GM06990 (cell line): ENCODE measurements around the gene ZFAND3.
"Not testable (repeated sequence)": the region's sequence is repeated elsewhere in the genome, so short reads cannot be mapped to it uniquely, and the experiment has no call there.

ENCODE experiments used
- DNase-seq: peaks from one replicate; pipeline ENCODE4 v3.0.0-alpha.2; 2011; ENCODE audit not compliant: insufficient read length; ENCODE audit errors: extremely low read depth
- H3K27me3 ChIP-seq: replicated peaks from 2 replicates; pipeline ENCODE4 v1.6.0; 2011; ENCODE audit warnings: low read length; ENCODE audit not compliant: control insufficient read depth, insufficient read depth
- H3K36me3 ChIP-seq: 2 replicates; pipeline ENCODE4 v1.5.1; 2011; ENCODE audit warnings: low read length; ENCODE audit not compliant: control insufficient read depth, insufficient read depth
- H3K4me3 ChIP-seq: replicated peaks from 2 replicates; pipeline ENCODE4 v1.5.1; 2011; ENCODE audit warnings: low read depth, mild to moderate bottlenecking, control low read depth, low read length
- TF ChIP-seq, protein P1 (sequence below): IDR thresholded peaks from 2 replicates; pipeline ENCODE4 v1.5.1; 2011; ENCODE audit warnings: low read length, control low read depth, mild to moderate bottlenecking, inconsistent platforms; ENCODE audit not compliant: insufficient read depth, poor library complexity, severe bottlenecking

The ZFAND3 gene

GRCh38 chr6:37947468-37947867, 127.9 kb downstream of the ZFAND3 start:
- H3K4me3 ChIP-seq: no peak overlapping the region
- H3K27me3 ChIP-seq: no peaks in the 10 kb centered on the region
- TF ChIP-seq, protein P1, sequence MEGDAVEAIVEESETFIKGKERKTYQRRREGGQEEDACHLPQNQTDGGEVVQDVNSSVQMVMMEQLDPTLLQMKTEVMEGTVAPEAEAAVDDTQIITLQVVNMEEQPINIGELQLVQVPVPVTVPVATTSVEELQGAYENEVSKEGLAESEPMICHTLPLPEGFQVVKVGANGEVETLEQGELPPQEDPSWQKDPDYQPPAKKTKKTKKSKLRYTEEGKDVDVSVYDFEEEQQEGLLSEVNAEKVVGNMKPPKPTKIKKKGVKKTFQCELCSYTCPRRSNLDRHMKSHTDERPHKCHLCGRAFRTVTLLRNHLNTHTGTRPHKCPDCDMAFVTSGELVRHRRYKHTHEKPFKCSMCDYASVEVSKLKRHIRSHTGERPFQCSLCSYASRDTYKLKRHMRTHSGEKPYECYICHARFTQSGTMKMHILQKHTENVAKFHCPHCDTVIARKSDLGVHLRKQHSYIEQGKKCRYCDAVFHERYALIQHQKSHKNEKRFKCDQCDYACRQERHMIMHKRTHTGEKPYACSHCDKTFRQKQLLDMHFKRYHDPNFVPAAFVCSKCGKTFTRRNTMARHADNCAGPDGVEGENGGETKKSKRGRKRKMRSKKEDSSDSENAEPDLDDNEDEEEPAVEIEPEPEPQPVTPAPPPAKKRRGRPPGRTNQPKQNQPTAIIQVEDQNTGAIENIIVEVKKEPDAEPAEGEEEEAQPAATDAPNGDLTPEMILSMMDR: no peak
- no peak for DNase-seq
- H3K36me3 ChIP-seq: no peaks in the 10 kb centered on the region

DNA sequence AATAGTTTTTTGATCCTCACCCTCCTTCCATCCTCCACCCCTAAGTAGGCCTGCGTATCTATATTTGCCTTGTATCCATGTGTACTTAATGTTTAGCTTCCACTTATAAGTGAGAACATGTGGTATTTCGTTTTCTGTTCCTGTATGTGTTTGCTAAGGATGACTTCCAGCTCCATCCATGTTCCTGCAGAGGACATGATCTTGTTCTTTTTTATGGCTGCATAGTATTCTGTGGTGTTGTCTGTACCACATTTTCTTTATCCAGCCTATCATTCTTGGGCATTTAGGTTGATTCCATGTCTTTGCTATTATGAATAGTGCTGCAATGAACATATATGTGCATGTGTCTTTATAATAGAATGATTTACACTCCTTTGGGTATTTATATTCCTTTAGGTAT, 129.1 kb downstream of the ZFAND3 start:
- not testable (repeated sequence) for H3K27me3 ChIP-seq, H3K36me3 ChIP-seq, DNase-seq, H3K4me3 ChIP-seq

DNA sequence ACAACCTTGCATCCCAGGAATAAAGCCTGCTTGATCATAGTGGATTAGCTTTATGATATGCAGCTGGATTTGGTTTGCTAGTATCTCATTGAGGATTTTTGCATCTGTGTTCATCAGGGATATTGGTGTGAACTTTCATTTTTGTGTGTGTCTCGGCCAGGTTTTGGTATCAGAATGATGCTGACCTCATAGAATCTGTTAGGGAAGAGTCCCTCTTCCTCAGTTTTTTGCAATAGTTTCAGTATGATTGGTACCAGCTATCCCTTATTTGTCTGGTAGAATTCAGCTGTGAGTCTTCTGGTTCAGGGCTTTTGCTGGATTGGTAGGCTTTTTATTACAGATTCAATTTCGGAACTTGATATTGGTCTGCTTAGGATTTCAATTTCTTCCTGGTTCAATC, 132.5 kb downstream of the ZFAND3 start:
- TF ChIP-seq, protein P1: no peak
- no peak overlapping the region for H3K4me3 ChIP-seq
- no peak for DNase-seq
- H3K36me3 ChIP-seq: no peaks in the 10 kb centered on the region; the same call in 1 of the 2 replicates
- no peaks in the 10 kb centered on the region for H3K27me3 ChIP-seq

DNA sequence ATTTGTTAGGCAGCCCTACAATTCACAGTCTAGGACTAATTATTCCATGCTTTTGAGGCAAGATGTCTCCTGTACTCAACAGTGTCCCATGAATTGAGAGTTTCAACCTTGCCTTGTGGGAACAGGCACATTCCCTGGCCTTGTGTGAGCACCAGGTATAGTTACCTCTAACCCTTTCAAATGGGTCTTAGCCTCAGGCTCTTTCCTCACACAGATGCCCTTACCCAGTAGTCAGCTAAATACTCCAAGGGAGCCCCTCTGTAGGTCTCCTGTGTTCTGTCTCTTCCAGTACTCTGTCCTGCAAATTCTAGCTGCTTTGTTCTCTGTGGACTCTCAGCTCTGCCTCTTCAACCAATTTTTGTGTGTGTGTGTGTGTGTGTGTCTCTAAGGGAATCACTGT, 135.3 kb downstream of the ZFAND3 start:
- Histone ChIP-seq H3K4me3 (no peak overlapping the region), H3K36me3 (no peaks in the 10 kb centered on the region; the same call in 1 of the 2 replicates), H3K27me3 (no peaks in the 10 kb centered on the region)
- TF ChIP-seq, protein P1: no peak
- DNase-seq: no peak

GRCh38 chr6:37956711-37957275, 137.3 kb downstream of the ZFAND3 start:
- no peak for DNase-seq
- no peaks in the 10 kb centered on the region; the same call in 1 of the 2 replicates for H3K36me3 ChIP-seq
- no peak overlapping the region for H3K4me3 ChIP-seq
- TF ChIP-seq, protein P1: no peak
- H3K27me3 ChIP-seq: no peaks in the 10 kb centered on the region

DNA sequence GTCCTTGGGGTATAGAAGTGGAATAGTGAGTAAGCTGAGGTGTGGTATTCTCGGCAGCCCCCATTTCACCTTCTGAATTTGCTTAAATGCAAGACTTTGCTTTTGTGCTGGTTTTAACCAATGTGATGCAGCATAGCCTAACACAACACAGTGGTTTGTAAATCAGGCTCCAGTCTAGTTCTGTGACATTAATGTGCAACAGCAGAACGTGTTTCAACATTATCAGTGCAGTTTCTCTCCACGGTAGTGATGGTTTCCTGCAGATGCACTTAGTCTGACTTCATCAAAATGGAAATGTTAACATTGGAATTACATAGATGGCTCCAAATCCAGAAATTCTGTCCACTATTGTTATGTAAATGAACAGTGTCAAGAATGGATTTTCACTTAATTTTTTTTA, 139.5 kb downstream of the ZFAND3 start:
- no peak overlapping the region for H3K4me3 ChIP-seq
- TF ChIP-seq, protein P1: no peak
- H3K27me3 ChIP-seq: no peaks in the 10 kb centered on the region
- no peaks in the 10 kb centered on the region; the same call in 1 of the 2 replicates for H3K36me3 ChIP-seq
- no peak for DNase-seq
